HL-60/S4 treated with retinoic acid at 250 ng/mL for 4 days and 3 days (cell line): ENCODE data around the gene TNK2.
"Not testable (repeated sequence)": the region's sequence is repeated elsewhere in the genome, so short reads cannot be mapped to it uniquely, and the experiment has no call there.

Source experiments
- in situ Hi-C: fragments of 300-500 bp; cut with MboI; formaldehyde crosslinking; loops from 2 replicates; pipeline ENCODE4 v1.7.0; 2022; ENCODE audit warnings: low sequenced_read_pairs

The TNK2 gene

GRCh38 chr3:195918176-195918575 is 9.8 kb upstream of the TNK2 start:
- in situ Hi-C loops = no loop called here

- in situ Hi-C loops = no loop called here
These were observed 8.6 kb upstream of the TNK2 start for GRCh38 chr3:195916991-195917390.

- in situ Hi-C loops = no loop called here
These were observed 7.9 kb upstream of the TNK2 start for GRCh38 chr3:195916291-195916690.

GRCh38 chr3:195914648-195915473 is 6.5 kb upstream of the TNK2 start:
- in situ Hi-C loops = no loop called here

- in situ Hi-C loops = not testable (repeated sequence)
These were observed 5.8 kb upstream of the TNK2 start for GRCh38 chr3:195914146-195914545.

GRCh38 chr3:195913382-195913781 is 5.0 kb upstream of the TNK2 start:
- in situ Hi-C loops = no loop called here

GRCh38 chr3:195911946-195912270 is 3.6 kb upstream of the TNK2 start:
- in situ Hi-C loops = no loop called here

GRCh38 chr3:195911041-195911945 is 2.9 kb upstream of the TNK2 start:
- in situ Hi-C loops = no loop called here

- in situ Hi-C loops = no loop called here
These were observed 2.1 kb upstream of the TNK2 start for GRCh38 chr3:195910499-195910845.

GRCh38 chr3:195909644-195910498 is 1.5 kb upstream of the TNK2 start:
- in situ Hi-C loops = no loop called here

- in situ Hi-C loops = no loop called here
These were observed 587 bp upstream of the TNK2 start for GRCh38 chr3:195908694-195909581.

- in situ Hi-C loops = no loop called here
These were observed 742 bp downstream of the TNK2 start for GRCh38 chr3:195907684-195907933.

GRCh38 chr3:195906865-195907683 is 1.3 kb downstream of the TNK2 start:
- in situ Hi-C loops = no loop called here

GRCh38 chr3:195905970-195906864 is 2.1 kb downstream of the TNK2 start:
- in situ Hi-C loops = no loop called here

- in situ Hi-C loops = no loop called here
These were observed 4.0 kb downstream of the TNK2 start for GRCh38 chr3:195904368-195904767.

GRCh38 chr3:195903950-195904290 is 4.4 kb downstream of the TNK2 start:
- in situ Hi-C loops = no loop called here

- in situ Hi-C loops = not testable (repeated sequence)
These were observed 5.7 kb downstream of the TNK2 start for GRCh38 chr3:195902634-195903033.

- in situ Hi-C loops = not testable (repeated sequence)
These were observed 6.3 kb downstream of the TNK2 start for GRCh38 chr3:195901836-195902585.
